Measurements from ENCODE around the gene RAPGEF4. TPM values are rescaled to one million over a fixed set of nuclear protein-coding genes. Genes with fewer than 3 reads are reported as not detected.

The RAPGEF4 gene
- total and polyA plus RNA-seq, 2 of the 4 experiments (the other 2 are of a cell fraction): 1.7 to 3.2 TPM

DNA sequence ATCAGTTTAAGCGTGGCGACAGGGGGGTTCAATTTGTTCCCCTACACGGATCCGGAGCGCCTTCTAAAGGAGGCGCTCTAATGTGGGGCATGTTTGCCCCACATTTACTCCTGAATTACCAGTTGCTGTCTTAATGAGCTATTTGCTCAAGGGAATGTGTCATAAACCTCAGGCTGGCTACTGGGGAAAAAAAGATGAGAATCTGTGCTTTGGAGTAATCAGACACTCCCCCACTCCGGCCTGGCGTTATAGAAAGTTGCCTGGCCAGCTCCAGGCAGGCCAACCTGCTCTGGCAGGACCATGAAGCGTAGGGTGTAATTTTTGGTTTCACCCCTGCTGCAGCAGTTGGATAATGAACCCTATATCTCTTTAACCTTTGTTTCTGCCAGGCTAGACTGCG, 309.0 kb downstream of the RAPGEF4 start:
- no TSS peak for BruUV-seq (replicated peaks)

More for the DNA sequence above, 309.0 kb downstream of the RAPGEF4 start:
- peak overlapping the region; percentile 62; the same call in 2 of the 3 replicates for H2BK15ac ChIP-seq (ENCODE audit: low read depth, low read length)
- H3K9ac ChIP-seq (ENCODE audit: low read depth, low read length): no peak overlapping the region
- peak overlapping the region; percentile 63 for H2BK5ac ChIP-seq (ENCODE audit: low read depth, low read length, poor library complexity, severe bottlenecking)
- H3K4me3 ChIP-seq (ENCODE audit: insufficient read depth, low read depth, low read length): no peak overlapping the region
- peak overlapping the region; percentile 78 for H2BK120ac ChIP-seq (ENCODE audit: low read depth, low read length)
- H3K9me3 ChIP-seq (ENCODE audit: control insufficient read depth, insufficient read depth, low read length): no peaks in the 10 kb centered on the region
- DNase-seq (no peak), ATAC-seq (ENCODE audit: low read depth) (no peak)
- no peak overlapping the region for H3K27ac ChIP-seq (ENCODE audit: insufficient read depth, low read length)
- no peak overlapping the region for H2AK9ac ChIP-seq (replicated peaks; ENCODE audit: low read depth, low read length, poor library complexity)
- no peak overlapping the region for H3K56ac ChIP-seq (ENCODE audit: extremely low read depth, insufficient read depth, low read length)
- H4K91ac ChIP-seq (ENCODE audit: insufficient read depth, low read depth, low read length): peak overlapping the region; percentile 19; the same call in 1 of the 2 replicates
- H4K8ac ChIP-seq (ENCODE audit: low read depth in 2 of 2, low read length in 2 of 2): peak overlapping the region in 1 of 2 experiments; percentile 60; a peak in 2 of 4 replicates
- peak overlapping the region; percentile 72 for H3K23ac ChIP-seq (ENCODE audit: low read depth, low read length)
- no peak overlapping the region for H2AFZ ChIP-seq (replicated peaks; ENCODE audit: low read length, poor library complexity)
- peak overlapping the region; percentile 34; the same call in 1 of the 2 replicates for H2BK20ac ChIP-seq (ENCODE audit: low read depth, low read length)
- H3K36me3 ChIP-seq (ENCODE audit: control insufficient read depth, insufficient read depth, low read length): no peaks in the 10 kb centered on the region
- in situ Hi-C loops (cut with MboI; ENCODE audit: low sequenced_read_pairs) (loop anchor here (25.0 kb wide), 1 partner anchor 318 kb away; the partner anchor contains the start of gene CDCA7), dilution Hi-C loops (cut with HindIII; ENCODE audit: low sequenced_read_pairs, unreplicated experiment) (no loop called here), intact Hi-C loops (cut with micrococcal nuclease) (no loop called here)
- H4K20me1 ChIP-seq (ENCODE audit: insufficient read depth, low read length): no peaks in the 10 kb centered on the region
- WGBS, 2 experiments (ENCODE audit: extremely low coverage in 2 of 2, insufficient read length in 1 of 2): 73% methylated on average over 7 of the region's 10 CpGs; no CpG with 5 or more reads in 1 of the 2 experiments
- H3K27me3 ChIP-seq (ENCODE audit: control insufficient read depth, insufficient read depth, low read length): no peaks in the 10 kb centered on the region
- peak overlapping the region; percentile 57 for H3K4ac ChIP-seq (ENCODE audit: low read depth, low read length)
- peak overlapping the region; percentile 82 for H3K14ac ChIP-seq (replicated peaks; ENCODE audit: low read depth, low read length)
- peak overlapping the region; percentile 71 for H3K18ac ChIP-seq (ENCODE audit: low read depth, low read length)
- H3K9me1 ChIP-seq (ENCODE audit: insufficient read depth, low read length): peaks cover 9% of the 10 kb centered on the region
- H3K79me1 ChIP-seq (ENCODE audit: low read depth in 1 of 2, low read length in 2 of 2): no peaks in the 10 kb centered on the region
- H3K4me1 ChIP-seq (ENCODE audit: control insufficient read depth, insufficient read depth, low read length): peaks cover 22% of the 10 kb centered on the region
- CTCF ChIA-PET: interaction anchor here (1.1 kb wide), 3 partner anchors 18 to 166 kb away, joined by 4 to 5 read pairs (median 4); no protein-coding TSS in a partner anchor
- no peak overlapping the region; the same call in 1 of the 2 replicates for H4K5ac ChIP-seq (ENCODE audit: low read depth, low read length)
- POLR2A ChIA-PET (ENCODE audit: unreplicated experiment): no interaction called here
- TF ChIP-seq NFE2L2 (IDR thresholded peaks at IDR 0.05; ENCODE audit: low read depth, low read length): no peak
- TF ChIP-seq, protein P1, sequence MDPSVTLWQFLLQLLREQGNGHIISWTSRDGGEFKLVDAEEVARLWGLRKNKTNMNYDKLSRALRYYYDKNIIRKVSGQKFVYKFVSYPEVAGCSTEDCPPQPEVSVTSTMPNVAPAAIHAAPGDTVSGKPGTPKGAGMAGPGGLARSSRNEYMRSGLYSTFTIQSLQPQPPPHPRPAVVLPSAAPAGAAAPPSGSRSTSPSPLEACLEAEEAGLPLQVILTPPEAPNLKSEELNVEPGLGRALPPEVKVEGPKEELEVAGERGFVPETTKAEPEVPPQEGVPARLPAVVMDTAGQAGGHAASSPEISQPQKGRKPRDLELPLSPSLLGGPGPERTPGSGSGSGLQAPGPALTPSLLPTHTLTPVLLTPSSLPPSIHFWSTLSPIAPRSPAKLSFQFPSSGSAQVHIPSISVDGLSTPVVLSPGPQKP (IDR thresholded peaks at IDR 0.05; ENCODE audit: borderline replicate concordance, low read depth, low read length): no peak
- TF ChIP-seq RCOR1 (IDR thresholded peaks at IDR 0.05; ENCODE audit: insufficient replicate concordance, low read length): no peak
- TF ChIP-seq RAD21 (IDR thresholded peaks at IDR 0.05; ENCODE audit: low read length): no peak
- TF ChIP-seq BHLHE40 (IDR thresholded peaks at IDR 0.05; ENCODE audit: low read depth, low read length): no peak
- no peak for TF ChIP-seq CEBPB (IDR thresholded peaks at IDR 0.05; ENCODE audit: low read depth, low read length)
- TF ChIP-seq CHD1 (IDR thresholded peaks at IDR 0.05; ENCODE audit: low read depth, low read length): no peak
- no peak for TF ChIP-seq MAZ (IDR thresholded peaks at IDR 0.05; ENCODE audit: borderline replicate concordance, low read depth, low read length)
- no peak for TF ChIP-seq SMC3 (IDR thresholded peaks at IDR 0.05; ENCODE audit: low read depth, low read length)
- no peak for TF ChIP-seq POLR2A (IDR thresholded peaks at IDR 0.05; ENCODE audit: low read depth, low read length)
- TF ChIP-seq, protein P2, sequence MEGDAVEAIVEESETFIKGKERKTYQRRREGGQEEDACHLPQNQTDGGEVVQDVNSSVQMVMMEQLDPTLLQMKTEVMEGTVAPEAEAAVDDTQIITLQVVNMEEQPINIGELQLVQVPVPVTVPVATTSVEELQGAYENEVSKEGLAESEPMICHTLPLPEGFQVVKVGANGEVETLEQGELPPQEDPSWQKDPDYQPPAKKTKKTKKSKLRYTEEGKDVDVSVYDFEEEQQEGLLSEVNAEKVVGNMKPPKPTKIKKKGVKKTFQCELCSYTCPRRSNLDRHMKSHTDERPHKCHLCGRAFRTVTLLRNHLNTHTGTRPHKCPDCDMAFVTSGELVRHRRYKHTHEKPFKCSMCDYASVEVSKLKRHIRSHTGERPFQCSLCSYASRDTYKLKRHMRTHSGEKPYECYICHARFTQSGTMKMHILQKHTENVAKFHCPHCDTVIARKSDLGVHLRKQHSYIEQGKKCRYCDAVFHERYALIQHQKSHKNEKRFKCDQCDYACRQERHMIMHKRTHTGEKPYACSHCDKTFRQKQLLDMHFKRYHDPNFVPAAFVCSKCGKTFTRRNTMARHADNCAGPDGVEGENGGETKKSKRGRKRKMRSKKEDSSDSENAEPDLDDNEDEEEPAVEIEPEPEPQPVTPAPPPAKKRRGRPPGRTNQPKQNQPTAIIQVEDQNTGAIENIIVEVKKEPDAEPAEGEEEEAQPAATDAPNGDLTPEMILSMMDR (conservative IDR thresholded peaks at IDR 0.05; ENCODE audit: low read depth, low read length): no peak
- TF ChIP-seq, protein P3, sequence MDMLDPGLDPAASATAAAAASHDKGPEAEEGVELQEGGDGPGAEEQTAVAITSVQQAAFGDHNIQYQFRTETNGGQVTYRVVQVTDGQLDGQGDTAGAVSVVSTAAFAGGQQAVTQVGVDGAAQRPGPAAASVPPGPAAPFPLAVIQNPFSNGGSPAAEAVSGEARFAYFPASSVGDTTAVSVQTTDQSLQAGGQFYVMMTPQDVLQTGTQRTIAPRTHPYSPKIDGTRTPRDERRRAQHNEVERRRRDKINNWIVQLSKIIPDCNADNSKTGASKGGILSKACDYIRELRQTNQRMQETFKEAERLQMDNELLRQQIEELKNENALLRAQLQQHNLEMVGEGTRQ (IDR thresholded peaks at IDR 0.05; ENCODE audit: low read depth, low read length): no peak
- no peak for TF ChIP-seq MAFK (IDR thresholded peaks at IDR 0.05; ENCODE audit: low read depth, low read length)
- TF ChIP-seq MXI1 (IDR thresholded peaks at IDR 0.05; ENCODE audit: borderline replicate concordance, low read depth, low read length): no peak
- no peak for TF ChIP-seq FOS (IDR thresholded peaks at IDR 0.05; ENCODE audit: low read depth, low read length)
- no peak for TF ChIP-seq RFX5 (IDR thresholded peaks at IDR 0.05; ENCODE audit: low read depth, low read length)
- peak overlapping the region; percentile 17; the same call in 1 of the 2 replicates for H3K4me2 ChIP-seq (ENCODE audit: low read depth, low read length)
- peak overlapping the region; percentile 30; the same call in 1 of the 2 replicates for H2AK5ac ChIP-seq (ENCODE audit: low read depth, low read length)

Data from IMR-90 (cell line).